IPS-20b (cell line): ENCODE results near the gene S1PR1.

Source experiments
- H3K27ac ChIP-seq: one replicate; pipeline ENCODE4 v1.5.1; 2013; ENCODE audit warnings: low read length
- H3K27me3 ChIP-seq: 2 replicates; pipeline ENCODE4 v1.6.1; 2013; ENCODE audit warnings: mild to moderate bottlenecking, low read length, inconsistent platforms; ENCODE audit not compliant: insufficient read depth
- H3K36me3 ChIP-seq: 2 replicates; pipeline ENCODE4 v1.6.1; 2013; ENCODE audit warnings: low read depth, mild to moderate bottlenecking, inconsistent platforms, low read length, moderate library complexity; ENCODE audit not compliant: insufficient read depth
- H3K4me1 ChIP-seq: 2 replicates; pipeline ENCODE4 v1.6.1; 2013; ENCODE audit warnings: mild to moderate bottlenecking, control low read depth, inconsistent platforms, low read length, moderate library complexity; ENCODE audit not compliant: insufficient read depth
- H3K4me3 ChIP-seq: 2 replicates; pipeline ENCODE4 v1.5.1; 2013; ENCODE audit warnings: mild to moderate bottlenecking, low read length, inconsistent platforms
- H3K9ac ChIP-seq: 2 replicates; pipeline ENCODE4 v1.6.1; 2013; ENCODE audit warnings: low read depth, mild to moderate bottlenecking, inconsistent platforms, low read length, moderate library complexity
- H3K9me3 ChIP-seq: 2 replicates; pipeline ENCODE4 v1.6.1; 2013; ENCODE audit warnings: mild to moderate bottlenecking, low read depth, low read length, inconsistent platforms; ENCODE audit not compliant: insufficient read depth

Gene S1PR1

GRCh38 chr1:101285922-101286570, 49.2 kb downstream of the S1PR1 start:
- Histone ChIP-seq H3K4me3 (no peak overlapping the region), H3K27me3 (no peaks in the 10 kb centered on the region), H3K36me3 (no peaks in the 10 kb centered on the region), H3K9me3 (no peaks in the 10 kb centered on the region), H3K27ac (no peak overlapping the region), H3K9ac (no peak overlapping the region), H3K4me1 (no peaks in the 10 kb centered on the region)

GRCh38 chr1:101288491-101288944, 51.7 kb downstream of the S1PR1 start:
- no peak overlapping the region for H3K4me3 ChIP-seq
- H3K4me1 ChIP-seq, result no peaks in the 10 kb centered on the region
- H3K9me3 ChIP-seq, result no peaks in the 10 kb centered on the region
- H3K9ac ChIP-seq, result no peak overlapping the region
- no peaks in the 10 kb centered on the region for H3K27me3 ChIP-seq
- H3K27ac ChIP-seq, result no peak overlapping the region
- H3K36me3 ChIP-seq, result no peaks in the 10 kb centered on the region

GRCh38 chr1:101290119-101290921, 53.5 kb downstream of the S1PR1 start:
- H3K27me3 ChIP-seq, result no peaks in the 10 kb centered on the region
- no peaks in the 10 kb centered on the region for H3K4me1 ChIP-seq
- H3K9me3 ChIP-seq, result no peaks in the 10 kb centered on the region
- no peak overlapping the region for H3K4me3 ChIP-seq
- no peaks in the 10 kb centered on the region for H3K36me3 ChIP-seq
- H3K27ac ChIP-seq, result no peak overlapping the region
- no peak overlapping the region for H3K9ac ChIP-seq
